HG03575 (cell line): ENCODE measurements around the gene MTHFD2.

Experiments used
- ATAC-seq: cut with Tn5 transposase; IDR thresholded peaks from one replicate; pipeline ENCODE4 v1.9.1; 2021; ENCODE audit not compliant: unreplicated experiment, insufficient number of reproducible peaks, low FRiP score; ENCODE audit errors: extremely low read depth

Gene MTHFD2

GRCh38 chr2:74253306-74253970 is 55.0 kb downstream of the MTHFD2 start:
- no peak for ATAC-seq

GRCh38 chr2:74253971-74254310 is 55.5 kb downstream of the MTHFD2 start:
- ATAC-seq, result no peak

GRCh38 chr2:74255660-74256213 is 57.3 kb downstream of the MTHFD2 start:
- ATAC-seq, result no peak

GRCh38 chr2:74259191-74259590 is 60.8 kb downstream of the MTHFD2 start:
- no peak for ATAC-seq

- ATAC-seq, result no peak
Measured at GRCh38 chr2:74259733-74260132, 61.3 kb downstream of the MTHFD2 start.

- no peak for ATAC-seq
Measured at GRCh38 chr2:74260495-74260894, 62.1 kb downstream of the MTHFD2 start.

- ATAC-seq, result no peak
Measured at GRCh38 chr2:74261204-74261864, 62.9 kb downstream of the MTHFD2 start.

- no peak for ATAC-seq
Measured at GRCh38 chr2:74262681-74263080, 64.3 kb downstream of the MTHFD2 start.

GRCh38 chr2:74264281-74264680 is 65.9 kb downstream of the MTHFD2 start:
- no peak for ATAC-seq

GRCh38 chr2:74267068-74267467 is 68.7 kb downstream of the MTHFD2 start:
- no peak for ATAC-seq
